Measurements from ENCODE around the gene FGB. TPM values are rescaled to one million over a fixed set of nuclear protein-coding genes. Genes with fewer than 3 reads are reported as not detected.

FGB gene
- total and polyA plus RNA-seq, 2 of the 13 experiments (the other 11 are each of a cell fraction or from before 2014, with no cell fraction given), result 226 to 784 TPM

DNA sequence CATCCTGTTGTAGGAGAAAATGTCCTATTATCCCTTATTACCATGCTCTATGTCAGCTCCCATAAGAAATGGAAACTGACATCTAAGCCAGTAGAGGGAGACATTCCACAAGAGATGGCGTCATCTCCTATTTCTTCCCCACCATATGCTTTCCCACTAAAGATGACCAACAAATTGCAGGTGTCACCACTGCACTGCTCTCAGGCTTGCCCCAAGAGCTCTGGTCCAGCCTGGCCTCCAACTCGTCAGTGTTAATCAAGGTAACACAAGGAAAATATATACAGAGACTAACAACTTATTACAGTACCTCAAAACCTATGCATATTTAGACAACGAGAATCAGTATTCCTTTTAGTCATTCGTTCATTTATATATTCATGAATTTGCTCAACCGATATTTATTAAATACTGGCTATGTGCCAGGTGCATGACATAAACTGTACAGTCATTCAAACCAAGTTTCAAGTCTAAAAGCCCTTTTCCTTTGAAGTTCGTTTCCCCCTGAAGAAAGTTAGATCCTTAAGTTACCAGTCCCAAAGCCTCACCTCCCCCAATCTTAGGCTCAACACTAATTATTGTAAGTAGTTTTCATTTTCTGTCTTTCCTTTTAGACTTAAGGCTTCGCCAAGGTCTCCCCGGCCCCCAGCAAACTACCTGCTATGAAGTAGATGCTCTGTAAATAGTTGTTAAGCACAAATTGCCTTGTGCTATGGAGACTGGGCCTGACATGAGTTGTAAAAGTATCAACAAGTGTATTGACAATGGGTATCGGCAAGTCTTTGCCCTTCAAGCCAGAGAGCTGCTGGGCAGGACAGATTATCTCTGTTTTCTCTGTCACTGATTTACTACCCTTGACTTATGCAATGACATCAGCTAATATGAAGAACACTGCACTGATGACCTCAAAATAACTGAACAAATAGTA is 3.1 kb upstream of the FGB start (continued):
- TF ChIP-seq ZNF609 (CRISPR knock-in tag; IDR thresholded peaks at IDR 0.05; ENCODE audit: borderline replicate concordance) (peak; percentile 100), ZNF441 (CRISPR knock-in tag; IDR thresholded peaks at IDR 0.05; ENCODE audit: borderline replicate concordance) (peak; percentile 56; the same call in 1 of the 2 replicates), ZSCAN12 (CRISPR knock-in tag; IDR thresholded peaks at IDR 0.05) (no peak), PITX1 (CRISPR knock-in tag; IDR thresholded peaks at IDR 0.05) (peak; percentile 97), ZNF329 (CRISPR knock-in tag; IDR thresholded peaks at IDR 0.05; ENCODE audit: low read depth) (0 out of 2 replicates have a peak, but pooled peaks have one; percentile 9), NR2C2 (CRISPR knock-in tag; IDR thresholded peaks at IDR 0.05; ENCODE audit: borderline replicate concordance) (no peak; the same call in 1 of the 2 replicates), MLLT10 (CRISPR knock-in tag; IDR thresholded peaks at IDR 0.05) (no peak), PHF5A (CRISPR knock-in tag; IDR thresholded peaks at IDR 0.05; ENCODE audit: low read depth, unreplicated experiment) (no peak), TBX2 (CRISPR knock-in tag; IDR thresholded peaks at IDR 0.05; ENCODE audit: borderline replicate concordance) (peak; percentile 97), ZNF7 (CRISPR knock-in tag; IDR thresholded peaks at IDR 0.05) (no peak), HMG20B (CRISPR knock-in tag; conservative IDR thresholded peaks at IDR 0.05) (peak; percentile 97)
- TF ChIP-seq, protein P1, sequence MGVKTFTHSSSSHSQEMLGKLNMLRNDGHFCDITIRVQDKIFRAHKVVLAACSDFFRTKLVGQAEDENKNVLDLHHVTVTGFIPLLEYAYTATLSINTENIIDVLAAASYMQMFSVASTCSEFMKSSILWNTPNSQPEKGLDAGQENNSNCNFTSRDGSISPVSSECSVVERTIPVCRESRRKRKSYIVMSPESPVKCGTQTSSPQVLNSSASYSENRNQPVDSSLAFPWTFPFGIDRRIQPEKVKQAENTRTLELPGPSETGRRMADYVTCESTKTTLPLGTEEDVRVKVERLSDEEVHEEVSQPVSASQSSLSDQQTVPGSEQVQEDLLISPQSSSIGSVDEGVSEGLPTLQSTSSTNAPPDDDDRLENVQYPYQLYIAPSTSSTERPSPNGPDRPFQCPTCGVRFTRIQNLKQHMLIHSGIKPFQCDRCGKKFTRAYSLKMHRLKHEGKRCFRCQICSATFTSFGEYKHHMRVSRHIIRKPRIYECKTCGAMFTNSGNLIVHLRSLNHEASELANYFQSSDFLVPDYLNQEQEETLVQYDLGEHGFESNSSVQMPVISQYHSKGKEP (CRISPR knock-in tag; IDR thresholded peaks at IDR 0.05), result no peak
- TF ChIP-seq, protein P2, sequence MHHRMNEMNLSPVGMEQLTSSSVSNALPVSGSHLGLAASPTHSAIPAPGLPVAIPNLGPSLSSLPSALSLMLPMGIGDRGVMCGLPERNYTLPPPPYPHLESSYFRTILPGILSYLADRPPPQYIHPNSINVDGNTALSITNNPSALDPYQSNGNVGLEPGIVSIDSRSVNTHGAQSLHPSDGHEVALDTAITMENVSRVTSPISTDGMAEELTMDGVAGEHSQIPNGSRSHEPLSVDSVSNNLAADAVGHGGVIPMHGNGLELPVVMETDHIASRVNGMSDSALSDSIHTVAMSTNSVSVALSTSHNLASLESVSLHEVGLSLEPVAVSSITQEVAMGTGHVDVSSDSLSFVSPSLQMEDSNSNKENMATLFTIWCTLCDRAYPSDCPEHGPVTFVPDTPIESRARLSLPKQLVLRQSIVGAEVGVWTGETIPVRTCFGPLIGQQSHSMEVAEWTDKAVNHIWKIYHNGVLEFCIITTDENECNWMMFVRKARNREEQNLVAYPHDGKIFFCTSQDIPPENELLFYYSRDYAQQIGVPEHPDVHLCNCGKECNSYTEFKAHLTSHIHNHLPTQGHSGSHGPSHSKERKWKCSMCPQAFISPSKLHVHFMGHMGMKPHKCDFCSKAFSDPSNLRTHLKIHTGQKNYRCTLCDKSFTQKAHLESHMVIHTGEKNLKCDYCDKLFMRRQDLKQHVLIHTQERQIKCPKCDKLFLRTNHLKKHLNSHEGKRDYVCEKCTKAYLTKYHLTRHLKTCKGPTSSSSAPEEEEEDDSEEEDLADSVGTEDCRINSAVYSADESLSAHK (CRISPR knock-in tag; IDR thresholded peaks at IDR 0.05; ENCODE audit: borderline replicate concordance), result no peak
- TF ChIP-seq, protein P3, sequence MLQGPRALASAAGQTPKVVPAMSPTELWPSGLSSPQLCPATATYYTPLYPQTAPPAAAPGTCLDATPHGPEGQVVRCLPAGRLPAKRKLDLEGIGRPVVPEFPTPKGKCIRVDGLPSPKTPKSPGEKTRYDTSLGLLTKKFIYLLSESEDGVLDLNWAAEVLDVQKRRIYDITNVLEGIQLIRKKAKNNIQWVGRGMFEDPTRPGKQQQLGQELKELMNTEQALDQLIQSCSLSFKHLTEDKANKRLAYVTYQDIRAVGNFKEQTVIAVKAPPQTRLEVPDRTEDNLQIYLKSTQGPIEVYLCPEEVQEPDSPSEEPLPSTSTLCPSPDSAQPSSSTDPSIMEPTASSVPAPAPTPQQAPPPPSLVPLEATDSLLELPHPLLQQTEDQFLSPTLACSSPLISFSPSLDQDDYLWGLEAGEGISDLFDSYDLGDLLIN (CRISPR knock-in tag; IDR thresholded peaks at IDR 0.05; ENCODE audit: borderline replicate concordance), result no peak
- TF ChIP-seq, protein P4, sequence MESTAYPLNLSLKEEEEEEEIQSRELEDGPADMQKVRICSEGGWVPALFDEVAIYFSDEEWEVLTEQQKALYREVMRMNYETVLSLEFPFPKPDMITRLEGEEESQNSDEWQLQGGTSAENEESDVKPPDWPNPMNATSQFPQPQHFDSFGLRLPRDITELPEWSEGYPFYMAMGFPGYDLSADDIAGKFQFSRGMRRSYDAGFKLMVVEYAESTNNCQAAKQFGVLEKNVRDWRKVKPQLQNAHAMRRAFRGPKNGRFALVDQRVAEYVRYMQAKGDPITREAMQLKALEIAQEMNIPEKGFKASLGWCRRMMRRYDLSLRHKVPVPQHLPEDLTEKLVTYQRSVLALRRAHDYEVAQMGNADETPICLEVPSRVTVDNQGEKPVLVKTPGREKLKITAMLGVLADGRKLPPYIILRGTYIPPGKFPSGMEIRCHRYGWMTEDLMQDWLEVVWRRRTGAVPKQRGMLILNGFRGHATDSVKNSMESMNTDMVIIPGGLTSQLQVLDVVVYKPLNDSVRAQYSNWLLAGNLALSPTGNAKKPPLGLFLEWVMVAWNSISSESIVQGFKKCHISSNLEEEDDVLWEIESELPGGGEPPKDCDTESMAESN (CRISPR knock-in tag; conservative IDR thresholded peaks at IDR 0.05), result 0 out of 2 replicates have a peak, but pooled peaks have one; percentile 26
